ENCODE measurements around the gene WDR45B. TPM values are rescaled to one million over a fixed set of nuclear protein-coding genes. Genes with fewer than 3 reads are reported as not detected.

Gene WDR45B
- total and polyA plus RNA-seq, 11 donors: 23.5 to 60.7 (median 40.1) TPM

GRCh38 chr17:82670661-82671450 is 22.6 kb upstream of the WDR45B start:
- peak in 1 of 5 donors; percentile 5 for DNase-seq

GRCh38 chr17:82668631-82669099 is 20.4 kb upstream of the WDR45B start:
- Histone ChIP-seq H3K9me3 (no peaks in the 10 kb centered on the region), H3K4me3 (peak overlapping the region in 4 of 12 donors; percentile 10 to 27 (median 22)), H3K4me1 (peaks cover 0 to 23% (median 7%) of the 10 kb centered on the region in 12 donors), H3K27me3 (no peaks in the 10 kb centered on the region), H3K27ac (peak overlapping the region in 9 of 12 donors; percentile 11 to 88 (median 63)), H3K36me3 (no peaks in the 10 kb centered on the region)
- WGBS, 4 donors: 43 to 60% (median 46%) methylated on average over 5 to 20 of the region's 20 CpGs
- peak; percentile 66 to 94 (median 92) for ATAC-seq
- intact Hi-C loops (cut with DNase I): loop anchor here in 7 of 10 donors (1.0 to 10.0 kb wide), 3 partner anchors 96 to 99 kb away; no protein-coding TSS in a partner anchor
- TF ChIP-seq, protein P1, sequence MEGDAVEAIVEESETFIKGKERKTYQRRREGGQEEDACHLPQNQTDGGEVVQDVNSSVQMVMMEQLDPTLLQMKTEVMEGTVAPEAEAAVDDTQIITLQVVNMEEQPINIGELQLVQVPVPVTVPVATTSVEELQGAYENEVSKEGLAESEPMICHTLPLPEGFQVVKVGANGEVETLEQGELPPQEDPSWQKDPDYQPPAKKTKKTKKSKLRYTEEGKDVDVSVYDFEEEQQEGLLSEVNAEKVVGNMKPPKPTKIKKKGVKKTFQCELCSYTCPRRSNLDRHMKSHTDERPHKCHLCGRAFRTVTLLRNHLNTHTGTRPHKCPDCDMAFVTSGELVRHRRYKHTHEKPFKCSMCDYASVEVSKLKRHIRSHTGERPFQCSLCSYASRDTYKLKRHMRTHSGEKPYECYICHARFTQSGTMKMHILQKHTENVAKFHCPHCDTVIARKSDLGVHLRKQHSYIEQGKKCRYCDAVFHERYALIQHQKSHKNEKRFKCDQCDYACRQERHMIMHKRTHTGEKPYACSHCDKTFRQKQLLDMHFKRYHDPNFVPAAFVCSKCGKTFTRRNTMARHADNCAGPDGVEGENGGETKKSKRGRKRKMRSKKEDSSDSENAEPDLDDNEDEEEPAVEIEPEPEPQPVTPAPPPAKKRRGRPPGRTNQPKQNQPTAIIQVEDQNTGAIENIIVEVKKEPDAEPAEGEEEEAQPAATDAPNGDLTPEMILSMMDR (IDR thresholded peaks at IDR 0.05): peak; percentile 45 to 68 (median 56)
- TF ChIP-seq POLR2A (IDR thresholded peaks at IDR 0.05): no peak
- DNase-seq: peak; percentile 48 to 82 (median 78)

More at GRCh38 chr17:82670661-82671450, 22.6 kb upstream of the WDR45B start:
- peak overlapping the region in 11 of 12 donors; percentile 11 to 88 (median 64) for H3K27ac ChIP-seq
- H3K9me3 ChIP-seq: no peaks in the 10 kb centered on the region
- WGBS, 4 donors: 88 to 93% (median 90%) methylated on average over 19 of the region's 19 CpGs
- intact Hi-C loops (cut with DNase I): loop anchor here in 1 of 10 donors (10.0 kb wide), 1 partner anchor 94 kb away; no protein-coding TSS in a partner anchor
- no peak overlapping the region for H3K4me3 ChIP-seq
- peaks cover 0 to 32% (median 7%) of the 10 kb centered on the region in 12 donors for H3K4me1 ChIP-seq
- H3K36me3 ChIP-seq: no peaks in the 10 kb centered on the region
- no peaks in the 10 kb centered on the region for H3K27me3 ChIP-seq
- TF ChIP-seq, protein P1 (IDR thresholded peaks at IDR 0.05): no peak
- TF ChIP-seq POLR2A (IDR thresholded peaks at IDR 0.05): no peak
- no peak for ATAC-seq

DNA sequence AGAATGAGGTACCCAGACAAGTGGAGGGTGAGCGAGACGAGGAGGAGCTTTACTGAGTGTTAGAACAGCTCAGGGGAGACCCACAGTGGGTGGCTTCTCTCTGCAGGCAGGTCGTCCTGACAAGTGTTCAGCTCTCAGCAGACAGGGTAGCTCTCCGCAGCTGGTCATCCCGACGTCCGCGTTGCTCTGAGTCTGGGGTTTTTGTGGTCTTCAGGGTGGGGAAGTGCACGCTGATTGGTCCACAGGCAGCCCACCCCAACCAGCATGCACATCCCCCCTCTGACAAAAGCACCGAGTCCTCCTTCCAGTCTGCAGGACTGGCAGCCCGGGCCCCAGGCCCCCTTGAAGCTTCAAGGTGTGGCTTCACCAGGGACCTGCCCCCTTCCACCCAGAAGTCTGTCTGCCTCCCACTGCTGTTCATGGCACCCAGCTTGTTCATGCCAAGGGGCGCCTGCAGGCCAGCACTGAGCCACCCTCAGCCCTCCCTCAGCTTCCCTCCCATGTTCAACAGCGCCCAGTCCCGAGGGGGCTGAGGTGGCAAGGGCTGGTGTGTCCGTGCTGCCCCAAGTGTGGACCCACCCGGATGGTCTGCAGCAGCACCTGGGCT is 19.9 kb upstream of the WDR45B start:
- TF ChIP-seq POLR2A (IDR thresholded peaks at IDR 0.05): peak in 1 of 2 donors; percentile 17
- TF ChIP-seq, protein P1 (IDR thresholded peaks at IDR 0.05): no peak
- Histone ChIP-seq H3K27ac (peak overlapping the region in 4 of 12 donors; percentile 11 to 80 (median 56)), H3K4me1 (peaks cover 0 to 23% (median 7%) of the 10 kb centered on the region in 12 donors), H3K4me3 (no peak overlapping the region), H3K9me3 (no peaks in the 10 kb centered on the region), H3K27me3 (no peaks in the 10 kb centered on the region), H3K36me3 (peaks cover 0 to 1% (median 0%) of the 10 kb centered on the region in 9 donors)
- peak in 1 of 4 donors; percentile 1 for ATAC-seq
- 74 to 85% (median 81%) methylated on average over 14 to 16 of the region's 16 CpGs for WGBS, 4 donors
- DNase-seq: peak in 1 of 5 donors; percentile 47
- intact Hi-C loops (cut with DNase I): loop anchor here in 7 of 10 donors (1.0 to 10.0 kb wide), 3 partner anchors 97 to 99 kb away; no protein-coding TSS in a partner anchor
